CD4-positive, alpha-beta T cell treated with Interleukin-6 for 4 hours (primary cell): ENCODE measurements around the gene PALM3.

Source experiments
- DNase-seq: peaks from one replicate; pipeline ENCODE4 v3.0.0-alpha.2; 2020; ENCODE audit warnings: mixed read lengths

Gene PALM3

GRCh38 chr19:14089662-14090508 is 28.0 kb upstream of the PALM3 start:
- peak; percentile 64 for DNase-seq

- peak; percentile 44 for DNase-seq
Measured at GRCh38 chr19:14089412-14089661, 27.5 kb upstream of the PALM3 start.

GRCh38 chr19:14088634-14089411 is 26.9 kb upstream of the PALM3 start:
- DNase-seq = no peak

- DNase-seq = no peak
Measured at GRCh38 chr19:14086098-14086497, 24.2 kb upstream of the PALM3 start.

- DNase-seq = no peak
Measured at GRCh38 chr19:14085309-14085995, 23.6 kb upstream of the PALM3 start, which contains the start of gene C19orf67. Gene C19orf67 (minus strand): TSS chr19:14085783. CDS start chr19:14085627, 156 bp downstream.

GRCh38 chr19:14082675-14082960 is 20.7 kb upstream of the PALM3 start:
- DNase-seq = no peak

- peak; percentile 26 for DNase-seq
Measured at GRCh38 chr19:14081797-14082674, 20.2 kb upstream of the PALM3 start.

GRCh38 chr19:14080887-14081796 is 19.3 kb upstream of the PALM3 start:
- peak; percentile 99 for DNase-seq

- no peak for DNase-seq
Measured at GRCh38 chr19:14078411-14078810, 16.5 kb upstream of the PALM3 start.

GRCh38 chr19:14073925-14074838 is 12.3 kb upstream of the PALM3 start:
- DNase-seq = peak; percentile 17

- peak; percentile 81 for DNase-seq
Measured at GRCh38 chr19:14073261-14073924, 11.5 kb upstream of the PALM3 start.

GRCh38 chr19:14072535-14073260 is 10.8 kb upstream of the PALM3 start, which contains the start of gene MISP3:
Gene MISP3 (plus strand): TSS chr19:14072786. CDS start chr19:14073310, 524 bp downstream.
- DNase-seq = peak; percentile 47

GRCh38 chr19:14070268-14071050 is 8.6 kb upstream of the PALM3 start:
- DNase-seq = no peak

- DNase-seq = no peak
Measured at GRCh38 chr19:14066134-14066533, 4.3 kb upstream of the PALM3 start.

- no peak for DNase-seq
Measured at GRCh38 chr19:14063105-14063504, 1.2 kb upstream of the PALM3 start.

- DNase-seq = no peak
Measured at GRCh38 chr19:14062558-14062855, 631 bp upstream of the PALM3 start.

- no peak for DNase-seq
Measured at GRCh38 chr19:14061081-14061749, 661 bp downstream of the PALM3 start.

- DNase-seq = no peak
Measured at GRCh38 chr19:14059652-14060155, 2.2 kb downstream of the PALM3 start.
